GM23338 (cell line): ENCODE results near the gene HOXB5. TPM values are rescaled to one million over a fixed set of nuclear protein-coding genes. Genes with fewer than 3 reads are reported as not detected.

Source experiments
- ATAC-seq: fragments of 200-7000 bp; cut with Tn5 transposase; 3 replicates; pipeline ENCODE4 v1.9.1; 2020
- DNase-seq: peaks from one replicate; pipeline ENCODE4 v3.0.0-alpha.2; 2015; ENCODE audit warnings: low spot score
- H2AFZ ChIP-seq: fragments of 200-600 bp; sonication (generic); 2 replicates; pipeline ENCODE4 v1.8.0; 2016; ENCODE audit warnings: antibody characterized with exemption, mild to moderate bottlenecking, moderate library complexity
- H3F3A ChIP-seq: fragments of 200-600 bp; sonication (generic); replicated peaks from 2 replicates; pipeline ENCODE4 v1.8.0; 2017; ENCODE audit warnings: antibody characterized with exemption, mixed run types, low read depth
- H3K27ac ChIP-seq: fragments of 200-600 bp; sonication (generic); 2 replicates; pipeline ENCODE4 v1.6.1; 2016; ENCODE audit warnings: low read depth
- H3K27me3 ChIP-seq: fragments of 200-600 bp; sonication (generic); 2 replicates; pipeline ENCODE4 v1.8.0; 2016; ENCODE audit warnings: mild to moderate bottlenecking, mixed run types, moderate library complexity; ENCODE audit not compliant: insufficient read depth
- H3K36me3 ChIP-seq: fragments of 200-600 bp; sonication (generic); 2 replicates; pipeline ENCODE4 v1.8.0; 2016; ENCODE audit warnings: mild to moderate bottlenecking; ENCODE audit not compliant: insufficient read depth
- H3K4me1 ChIP-seq: fragments of 200-600 bp; sonication (generic); 2 replicates; pipeline ENCODE4 v1.8.0; 2016; ENCODE audit warnings: mild to moderate bottlenecking, moderate library complexity; ENCODE audit not compliant: insufficient read depth
- H3K4me2 ChIP-seq: fragments of 200-600 bp; sonication (generic); 2 replicates; pipeline ENCODE4 v1.7.1; 2017; ENCODE audit warnings: mixed run types
- H3K4me3 ChIP-seq: fragments of 200-600 bp; sonication (generic); 2 replicates; pipeline ENCODE4 v1.6.1; 2016; ENCODE audit warnings: mixed run types
- H3K79me2 ChIP-seq: fragments of 200-600 bp; sonication (generic); replicated peaks from 2 replicates; pipeline ENCODE4 v1.8.0; 2017; ENCODE audit warnings: mild to moderate bottlenecking; ENCODE audit not compliant: insufficient read depth
- H3K9me2 ChIP-seq: fragments of 200-600 bp; sonication (generic); 2 replicates; pipeline ENCODE4 v1.8.0; 2017; ENCODE audit not compliant: insufficient read depth
- H4K20me1 ChIP-seq: fragments of 200-600 bp; sonication (generic); replicated peaks from 2 replicates; pipeline ENCODE4 v1.8.0; 2017; ENCODE audit warnings: mild to moderate bottlenecking; ENCODE audit not compliant: insufficient read depth
- H3K27ac Mint-ChIP-seq: 2 replicates; pipeline ENCODE4 v1.8.0; 2020; ENCODE audit warnings: inconsistent platforms, mild to moderate bottlenecking, moderate library complexity, mixed read lengths
- H3K27me3 Mint-ChIP-seq: 3 replicates; pipeline ENCODE4 v1.8.0; 2022; ENCODE audit warnings: low read depth, mild to moderate bottlenecking, moderate library complexity, mixed read lengths, inconsistent platforms; ENCODE audit not compliant: insufficient read depth, poor library complexity
- H3K36me3 Mint-ChIP-seq: 3 replicates; pipeline ENCODE4 v1.8.0; 2021; ENCODE audit warnings: low read depth, mild to moderate bottlenecking, inconsistent platforms, moderate library complexity, mixed read lengths
- H3K4me1 Mint-ChIP-seq: 3 replicates; pipeline ENCODE4 v1.8.0; 2020; ENCODE audit warnings: mild to moderate bottlenecking, inconsistent platforms, mixed read lengths
- H3K4me3 Mint-ChIP-seq: 3 replicates; pipeline ENCODE4 v1.8.0; 2021; ENCODE audit warnings: moderate library complexity, mild to moderate bottlenecking, inconsistent platforms, mixed read lengths
- H3K9me3 Mint-ChIP-seq: 3 replicates; pipeline ENCODE4 v1.8.0; 2020; ENCODE audit warnings: moderate library complexity, mild to moderate bottlenecking, inconsistent platforms, mixed read lengths
- CTCF ChIP-seq, 2 experiments: fragments of 200-600 bp in 1 of 2; sonication (generic) in 1 of 2; conservative IDR thresholded peaks; 2 replicates each; pipeline versions ENCODE4 v1.5.1 to v1.6.1; 2016 to 2017; ENCODE audit warnings: antibody characterized with exemption in 2 of 2, low read depth in 2 of 2, mild to moderate bottlenecking in 2 of 2, moderate library complexity in 1 of 2
- EZH2 ChIP-seq: fragments of 200-600 bp; sonication (generic); IDR thresholded peaks from one replicate; pipeline ENCODE4 v1.8.0; 2017; ENCODE audit warnings: antibody characterized with exemption, mild to moderate bottlenecking, low read depth; ENCODE audit not compliant: unreplicated experiment
- NANOG ChIP-seq: IDR thresholded peaks from 2 replicates; pipeline ENCODE4 v1.6.1; 2016; ENCODE audit warnings: antibody characterized with exemption, borderline replicate concordance
- REST ChIP-seq: IDR thresholded peaks from one replicate; pipeline ENCODE4 v1.6.1; 2018; ENCODE audit warnings: antibody characterized with exemption; ENCODE audit not compliant: unreplicated experiment
- polyA plus RNA-seq: library from polyadenylated mRNA; unstranded; fragments of >200 nt; fragmentation: Nextera tagmentation; extraction: Ambion mirVana; gene quantifications from 2 replicates; pipeline ENCODE4 v1.2.1, GENCODE V29; 2016
- total RNA-seq: library from RNA; depleted of rRNA; stranded (reverse); fragments of >200 nt; shearing (Covaris generic); gene quantifications from 2 replicates; pipeline ENCODE4 v1.2.3, GENCODE V29; 2014

The HOXB5 gene
- total and polyA plus RNA-seq, 2 experiments from 2014 or later = not detected

- no peak for TF ChIP-seq CTCF (conservative IDR thresholded peaks at IDR 0.05; ENCODE audit: low read depth in 2 of 2)
These were observed 24.4 kb downstream of the HOXB5 start (continued) for GRCh38 chr17:48569240-48569582.

- Histone ChIP-seq H2AFZ (no peak overlapping the region), H4K20me1 (peaks cover 70% of the 10 kb centered on the region), H3K4me2 (peak overlapping the region; percentile 21), H3K4me1 (peaks cover 72% of the 10 kb centered on the region), H3K27me3 (peaks cover 100% of the 10 kb centered on the region), H3K4me3 (0 out of 2 replicates have a peak overlapping the region, but pooled peaks have one; percentile 24), H3K27ac (no peak overlapping the region), H3K79me2 (no peaks in the 10 kb centered on the region), H3K9me2 (no peaks in the 10 kb centered on the region), H3F3A (peaks cover 71% of the 10 kb centered on the region), H3K36me3 (no peaks in the 10 kb centered on the region)
- peaks cover 23% of the 10 kb centered on the region for H3K4me1 Mint-ChIP-seq
- H3K27ac Mint-ChIP-seq = no peak overlapping the region
- no peak for ATAC-seq
- no peaks in the 10 kb centered on the region; the same call in 2 of the 3 replicates for H3K9me3 Mint-ChIP-seq
- no peak for DNase-seq
- H3K27me3 Mint-ChIP-seq = peaks cover 3% of the 10 kb centered on the region
- TF ChIP-seq EZH2 = peak; percentile 98
- TF ChIP-seq NANOG = no peak
- H3K4me3 Mint-ChIP-seq = no peak overlapping the region
- no peaks in the 10 kb centered on the region for H3K36me3 Mint-ChIP-seq
These were observed 24.9 kb downstream of the HOXB5 start for GRCh38 chr17:48568499-48569239.

- Histone ChIP-seq H4K20me1 (peaks cover 69% of the 10 kb centered on the region), H3K79me2 (no peaks in the 10 kb centered on the region)
These were observed 25.8 kb downstream of the HOXB5 start for GRCh38 chr17:48567646-48568354.

More at GRCh38 chr17:48567646-48568354, 25.8 kb downstream of the HOXB5 start:
- Histone ChIP-seq H3F3A (peaks cover 65% of the 10 kb centered on the region), H3K27me3 (peaks cover 100% of the 10 kb centered on the region), H3K4me2 (peak overlapping the region; percentile 21), H2AFZ (no peak overlapping the region), H3K4me3 (0 out of 2 replicates have a peak overlapping the region, but pooled peaks have one; percentile 24), H3K27ac (no peak overlapping the region), H3K36me3 (no peaks in the 10 kb centered on the region), H3K9me2 (no peaks in the 10 kb centered on the region), H3K4me1 (peaks cover 70% of the 10 kb centered on the region)
- Mint-ChIP-seq H3K27ac (no peak overlapping the region), H3K27me3 (peaks cover 12% of the 10 kb centered on the region), H3K36me3 (no peaks in the 10 kb centered on the region), H3K9me3 (no peaks in the 10 kb centered on the region; the same call in 2 of the 3 replicates), H3K4me3 (no peak overlapping the region), H3K4me1 (peaks cover 24% of the 10 kb centered on the region)
- ATAC-seq (peak; percentile 23), DNase-seq (no peak)
- TF ChIP-seq EZH2 (peak; percentile 82), REST (no peak)
